Liver (tissue), 3 donors: ENCODE measurements around the gene BACH2.

Source experiments
- EGR1 ChIP-seq, 2 donors: IDR thresholded peaks; 2 replicates each; pipeline ENCODE4 v1.6.1; 2016 to 2018; ENCODE audit warnings: antibody characterized with exemption in 2 of 2, low read depth in 2 of 2
- GABPA ChIP-seq, 2 donors: IDR thresholded peaks in 1 of 2; conservative IDR thresholded peaks in 1 of 2; 2 replicates each; pipeline ENCODE4 v1.6.1; 2016; ENCODE audit warnings: antibody characterized with exemption in 2 of 2, mild to moderate bottlenecking in 1 of 2, moderate library complexity in 1 of 2
- JUND ChIP-seq, 2 donors: IDR thresholded peaks; 2 replicates each; pipeline ENCODE4 v1.6.1; 2016; ENCODE audit warnings: antibody characterized with exemption in 2 of 2
- NR2F2 ChIP-seq: IDR thresholded peaks from 2 replicates; pipeline ENCODE4 v1.6.1; 2016; ENCODE audit warnings: antibody characterized with exemption
- RAD21 ChIP-seq, 2 donors: IDR thresholded peaks; 2 replicates each; pipeline ENCODE4 v1.6.1; 2016; ENCODE audit warnings: antibody characterized with exemption in 2 of 2, mild to moderate bottlenecking in 2 of 2
- TAF1 ChIP-seq: conservative IDR thresholded peaks from 2 replicates; pipeline ENCODE4 v1.6.1; 2016; ENCODE audit warnings: antibody characterized with exemption, mild to moderate bottlenecking
- YY1 ChIP-seq: IDR thresholded peaks from 2 replicates; pipeline ENCODE4 v1.6.1; 2016; ENCODE audit warnings: antibody characterized with exemption, mild to moderate bottlenecking
- TF ChIP-seq, protein P1 (sequence below): fragments of 150-350 bp; IDR thresholded peaks from 2 replicates; pipeline ENCODE4 v1.5.1; 2017; ENCODE audit warnings: improper control_type of control experiment, low read depth, low read length; ENCODE audit not compliant: missing input control
- TF ChIP-seq, protein P2 (sequence below): IDR thresholded peaks from 2 replicates; pipeline ENCODE4 v1.6.1; 2016; ENCODE audit warnings: antibody characterized with exemption, mild to moderate bottlenecking
- TF ChIP-seq, protein P3 (sequence below): IDR thresholded peaks from 2 replicates; pipeline ENCODE4 v1.6.1; 2016; ENCODE audit warnings: antibody characterized with exemption
- TF ChIP-seq, protein P4 (sequence below): IDR thresholded peaks from 2 replicates; pipeline ENCODE4 v1.6.1; 2016; ENCODE audit warnings: antibody characterized with exemption
- donor health status: healthy.
- donor health status: healthy.

DNA sequence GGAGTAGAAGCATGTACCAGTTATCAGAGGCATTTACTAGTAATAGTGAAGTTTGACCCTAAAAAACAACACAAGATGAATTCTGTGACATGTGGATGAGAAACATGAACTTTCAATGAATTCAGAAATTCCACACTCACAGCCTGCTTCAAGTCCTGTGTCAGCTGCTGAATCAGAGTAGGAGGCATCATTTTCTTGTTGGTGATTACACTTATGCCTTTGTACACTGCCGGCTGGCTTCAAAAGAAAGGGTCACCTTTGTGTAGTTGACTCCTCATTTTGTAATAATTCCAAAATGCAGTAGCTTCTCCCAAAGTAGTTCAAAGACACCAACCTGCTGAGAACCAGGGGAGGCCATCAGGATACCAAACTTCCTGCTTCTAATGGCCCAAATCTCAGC lies 165.5 kb downstream of the BACH2 start:
- TF ChIP-seq, protein P1, sequence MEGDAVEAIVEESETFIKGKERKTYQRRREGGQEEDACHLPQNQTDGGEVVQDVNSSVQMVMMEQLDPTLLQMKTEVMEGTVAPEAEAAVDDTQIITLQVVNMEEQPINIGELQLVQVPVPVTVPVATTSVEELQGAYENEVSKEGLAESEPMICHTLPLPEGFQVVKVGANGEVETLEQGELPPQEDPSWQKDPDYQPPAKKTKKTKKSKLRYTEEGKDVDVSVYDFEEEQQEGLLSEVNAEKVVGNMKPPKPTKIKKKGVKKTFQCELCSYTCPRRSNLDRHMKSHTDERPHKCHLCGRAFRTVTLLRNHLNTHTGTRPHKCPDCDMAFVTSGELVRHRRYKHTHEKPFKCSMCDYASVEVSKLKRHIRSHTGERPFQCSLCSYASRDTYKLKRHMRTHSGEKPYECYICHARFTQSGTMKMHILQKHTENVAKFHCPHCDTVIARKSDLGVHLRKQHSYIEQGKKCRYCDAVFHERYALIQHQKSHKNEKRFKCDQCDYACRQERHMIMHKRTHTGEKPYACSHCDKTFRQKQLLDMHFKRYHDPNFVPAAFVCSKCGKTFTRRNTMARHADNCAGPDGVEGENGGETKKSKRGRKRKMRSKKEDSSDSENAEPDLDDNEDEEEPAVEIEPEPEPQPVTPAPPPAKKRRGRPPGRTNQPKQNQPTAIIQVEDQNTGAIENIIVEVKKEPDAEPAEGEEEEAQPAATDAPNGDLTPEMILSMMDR: no peak
- TF ChIP-seq YY1: no peak
- TF ChIP-seq, protein P2, sequence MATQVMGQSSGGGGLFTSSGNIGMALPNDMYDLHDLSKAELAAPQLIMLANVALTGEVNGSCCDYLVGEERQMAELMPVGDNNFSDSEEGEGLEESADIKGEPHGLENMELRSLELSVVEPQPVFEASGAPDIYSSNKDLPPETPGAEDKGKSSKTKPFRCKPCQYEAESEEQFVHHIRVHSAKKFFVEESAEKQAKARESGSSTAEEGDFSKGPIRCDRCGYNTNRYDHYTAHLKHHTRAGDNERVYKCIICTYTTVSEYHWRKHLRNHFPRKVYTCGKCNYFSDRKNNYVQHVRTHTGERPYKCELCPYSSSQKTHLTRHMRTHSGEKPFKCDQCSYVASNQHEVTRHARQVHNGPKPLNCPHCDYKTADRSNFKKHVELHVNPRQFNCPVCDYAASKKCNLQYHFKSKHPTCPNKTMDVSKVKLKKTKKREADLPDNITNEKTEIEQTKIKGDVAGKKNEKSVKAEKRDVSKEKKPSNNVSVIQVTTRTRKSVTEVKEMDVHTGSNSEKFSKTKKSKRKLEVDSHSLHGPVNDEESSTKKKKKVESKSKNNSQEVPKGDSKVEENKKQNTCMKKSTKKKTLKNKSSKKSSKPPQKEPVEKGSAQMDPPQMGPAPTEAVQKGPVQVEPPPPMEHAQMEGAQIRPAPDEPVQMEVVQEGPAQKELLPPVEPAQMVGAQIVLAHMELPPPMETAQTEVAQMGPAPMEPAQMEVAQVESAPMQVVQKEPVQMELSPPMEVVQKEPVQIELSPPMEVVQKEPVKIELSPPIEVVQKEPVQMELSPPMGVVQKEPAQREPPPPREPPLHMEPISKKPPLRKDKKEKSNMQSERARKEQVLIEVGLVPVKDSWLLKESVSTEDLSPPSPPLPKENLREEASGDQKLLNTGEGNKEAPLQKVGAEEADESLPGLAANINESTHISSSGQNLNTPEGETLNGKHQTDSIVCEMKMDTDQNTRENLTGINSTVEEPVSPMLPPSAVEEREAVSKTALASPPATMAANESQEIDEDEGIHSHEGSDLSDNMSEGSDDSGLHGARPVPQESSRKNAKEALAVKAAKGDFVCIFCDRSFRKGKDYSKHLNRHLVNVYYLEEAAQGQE: no peak
- no peak for TF ChIP-seq JUND (IDR thresholded peaks at IDR 0.05)
- TF ChIP-seq TAF1: no peak
- TF ChIP-seq, protein P3, sequence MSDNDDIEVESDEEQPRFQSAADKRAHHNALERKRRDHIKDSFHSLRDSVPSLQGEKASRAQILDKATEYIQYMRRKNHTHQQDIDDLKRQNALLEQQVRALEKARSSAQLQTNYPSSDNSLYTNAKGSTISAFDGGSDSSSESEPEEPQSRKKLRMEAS: no peak
- TF ChIP-seq, protein P4, sequence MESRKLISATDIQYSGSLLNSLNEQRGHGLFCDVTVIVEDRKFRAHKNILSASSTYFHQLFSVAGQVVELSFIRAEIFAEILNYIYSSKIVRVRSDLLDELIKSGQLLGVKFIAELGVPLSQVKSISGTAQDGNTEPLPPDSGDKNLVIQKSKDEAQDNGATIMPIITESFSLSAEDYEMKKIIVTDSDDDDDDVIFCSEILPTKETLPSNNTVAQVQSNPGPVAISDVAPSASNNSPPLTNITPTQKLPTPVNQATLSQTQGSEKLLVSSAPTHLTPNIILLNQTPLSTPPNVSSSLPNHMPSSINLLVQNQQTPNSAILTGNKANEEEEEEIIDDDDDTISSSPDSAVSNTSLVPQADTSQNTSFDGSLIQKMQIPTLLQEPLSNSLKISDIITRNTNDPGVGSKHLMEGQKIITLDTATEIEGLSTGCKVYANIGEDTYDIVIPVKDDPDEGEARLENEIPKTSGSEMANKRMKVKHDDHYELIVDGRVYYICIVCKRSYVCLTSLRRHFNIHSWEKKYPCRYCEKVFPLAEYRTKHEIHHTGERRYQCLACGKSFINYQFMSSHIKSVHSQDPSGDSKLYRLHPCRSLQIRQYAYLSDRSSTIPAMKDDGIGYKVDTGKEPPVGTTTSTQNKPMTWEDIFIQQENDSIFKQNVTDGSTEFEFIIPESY: no peak
- TF ChIP-seq RAD21 (IDR thresholded peaks at IDR 0.05): no peak
- no peak for TF ChIP-seq GABPA (IDR thresholded peaks at IDR 0.05 in 1 of 2, conservative IDR thresholded peaks at IDR 0.05 in 1 of 2)
- no peak for TF ChIP-seq NR2F2
- no peak for TF ChIP-seq EGR1 (IDR thresholded peaks at IDR 0.05; ENCODE audit: low read depth in 2 of 2)
